Lower lobe of right lung (tissue), 2 donors: ENCODE data around the gene EEF1A1. TPM values are rescaled to one million over a fixed set of nuclear protein-coding genes. Genes with fewer than 3 reads are reported as not detected.

Source experiments
- ATAC-seq, 2 donors: fragments of 200-7000 bp; cut with Tn5 transposase; one replicate each; pipeline ENCODE4 v1.9.1; 2020 to 2022; ENCODE audit warnings: mild to moderate bottlenecking in 2 of 2, moderate library complexity in 2 of 2
- DNase-seq: peaks from one replicate; pipeline ENCODE4 v3.0.0-alpha.2; 2020
- H3K27ac ChIP-seq: fragments of 200-600 bp; one replicate; pipeline ENCODE4 v1.8.0; 2022
- H3K27me3 ChIP-seq: fragments of 200-600 bp; one replicate; pipeline ENCODE4 v1.8.0; 2022; ENCODE audit warnings: low read depth
- H3K36me3 ChIP-seq: fragments of 200-600 bp; one replicate; pipeline ENCODE4 v1.8.0; 2022; ENCODE audit warnings: mild to moderate bottlenecking
- H3K4me1 ChIP-seq: fragments of 200-600 bp; one replicate; pipeline ENCODE4 v1.8.0; 2022
- H3K4me3 ChIP-seq: fragments of 200-600 bp; one replicate; pipeline ENCODE4 v1.8.0; 2022; ENCODE audit warnings: mild to moderate bottlenecking
- H3K9me3 ChIP-seq: fragments of 200-600 bp; one replicate; pipeline ENCODE4 v1.8.0; 2022
- intact Hi-C: fragments of 100-400 bp; cut with DNase I; formaldehyde crosslinking; loops from one replicate; pipeline ENCODE4 v1.11.0; 2022
- total RNA-seq: library from RNA; stranded (reverse); fragmentation: NEBNext Ultra II Directional; extraction: Animal tissue kit (Norgen Biotek cat#: 25700); gene quantifications from one replicate; pipeline ENCODE4 v1.2.1, GENCODE V29; 2021
- TF ChIP-seq, protein P1 (sequence below): fragments of 200-600 bp; IDR thresholded peaks from one replicate; pipeline ENCODE4 v1.8.0; 2022; ENCODE audit warnings: antibody characterized with exemption, mild to moderate bottlenecking
- donor health status: DM: no; HTN: yes; CAD: no; lungs with severe emphysema.

EEF1A1 gene
- total RNA-seq, 1 donor from 2014 or later: 9,415 TPM

DNA sequence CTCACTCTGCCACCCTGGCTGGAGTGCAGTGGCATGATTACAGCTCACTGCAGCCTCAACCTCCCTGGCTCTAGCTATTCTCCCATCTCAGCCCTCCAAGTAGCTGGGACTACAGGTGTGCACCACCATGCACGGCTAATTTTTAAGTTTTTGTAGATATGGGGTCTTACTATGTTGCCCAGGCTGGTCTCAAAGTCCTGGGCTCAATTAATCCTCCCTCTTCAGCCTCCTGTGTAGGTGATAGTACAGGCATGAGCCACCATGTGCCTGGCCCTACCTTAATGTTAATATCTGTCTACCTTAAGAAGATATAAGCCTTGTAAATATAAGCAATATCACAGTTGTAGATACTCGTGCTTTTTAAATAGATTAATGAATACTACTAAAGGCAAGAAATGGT, 16.7 kb downstream of the EEF1A1 start:
- ATAC-seq: no peak
- TF ChIP-seq, protein P1, sequence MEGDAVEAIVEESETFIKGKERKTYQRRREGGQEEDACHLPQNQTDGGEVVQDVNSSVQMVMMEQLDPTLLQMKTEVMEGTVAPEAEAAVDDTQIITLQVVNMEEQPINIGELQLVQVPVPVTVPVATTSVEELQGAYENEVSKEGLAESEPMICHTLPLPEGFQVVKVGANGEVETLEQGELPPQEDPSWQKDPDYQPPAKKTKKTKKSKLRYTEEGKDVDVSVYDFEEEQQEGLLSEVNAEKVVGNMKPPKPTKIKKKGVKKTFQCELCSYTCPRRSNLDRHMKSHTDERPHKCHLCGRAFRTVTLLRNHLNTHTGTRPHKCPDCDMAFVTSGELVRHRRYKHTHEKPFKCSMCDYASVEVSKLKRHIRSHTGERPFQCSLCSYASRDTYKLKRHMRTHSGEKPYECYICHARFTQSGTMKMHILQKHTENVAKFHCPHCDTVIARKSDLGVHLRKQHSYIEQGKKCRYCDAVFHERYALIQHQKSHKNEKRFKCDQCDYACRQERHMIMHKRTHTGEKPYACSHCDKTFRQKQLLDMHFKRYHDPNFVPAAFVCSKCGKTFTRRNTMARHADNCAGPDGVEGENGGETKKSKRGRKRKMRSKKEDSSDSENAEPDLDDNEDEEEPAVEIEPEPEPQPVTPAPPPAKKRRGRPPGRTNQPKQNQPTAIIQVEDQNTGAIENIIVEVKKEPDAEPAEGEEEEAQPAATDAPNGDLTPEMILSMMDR: no peak

DNA sequence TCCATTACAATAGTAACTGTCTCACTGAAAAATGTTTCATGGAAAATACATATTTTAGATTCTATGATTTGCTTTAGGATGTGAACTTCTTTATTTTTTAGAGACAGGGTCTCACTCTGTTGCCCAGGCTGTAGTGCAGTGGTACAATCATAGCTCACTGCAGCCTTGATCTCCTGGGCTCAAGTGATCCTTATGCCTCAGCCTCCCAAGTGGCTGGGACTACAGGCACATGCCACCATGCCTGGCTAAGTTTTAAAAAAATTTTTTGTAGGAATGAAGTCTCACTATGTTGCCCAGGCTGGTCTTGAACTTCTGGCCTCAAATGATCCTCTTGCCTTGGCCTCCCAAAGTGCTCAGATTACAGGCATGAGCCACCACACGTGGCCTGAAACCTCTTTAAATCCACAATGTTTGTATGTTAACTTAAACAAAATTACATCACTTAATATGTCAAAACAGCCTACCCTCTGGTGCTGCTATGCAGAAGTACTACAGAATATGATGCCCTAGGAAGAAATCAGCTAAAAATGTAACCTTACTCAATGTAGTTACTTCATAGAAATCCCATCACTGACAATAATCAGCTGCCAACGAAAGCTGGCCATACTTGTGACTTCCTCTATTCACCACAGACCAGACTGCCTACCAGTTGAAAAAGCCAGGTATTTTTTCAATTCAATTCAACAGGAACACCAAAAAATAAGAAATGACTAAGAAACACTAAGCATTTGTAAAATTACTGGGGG, 17.6 kb downstream of the EEF1A1 start:
- ATAC-seq: peak in 1 of 2 donors; percentile 45
- Histone ChIP-seq H3K4me3 (no peak overlapping the region), H3K36me3 (peaks cover 66% of the 10 kb centered on the region), H3K27me3 (no peaks in the 10 kb centered on the region), H3K27ac (peak overlapping the region; percentile 13), H3K9me3 (no peaks in the 10 kb centered on the region), H3K4me1 (peaks cover 6% of the 10 kb centered on the region)
- TF ChIP-seq, protein P1: no peak
- DNase-seq: no peak
- intact Hi-C loops: no loop called here

More for the DNA sequence above, 16.7 kb downstream of the EEF1A1 start:
- Histone ChIP-seq H3K27me3 (no peaks in the 10 kb centered on the region), H3K4me1 (peaks cover 6% of the 10 kb centered on the region), H3K9me3 (no peaks in the 10 kb centered on the region), H3K36me3 (peaks cover 56% of the 10 kb centered on the region), H3K4me3 (no peak overlapping the region), H3K27ac (no peak overlapping the region)
- DNase-seq: no peak
- intact Hi-C loops: no loop called here

DNA sequence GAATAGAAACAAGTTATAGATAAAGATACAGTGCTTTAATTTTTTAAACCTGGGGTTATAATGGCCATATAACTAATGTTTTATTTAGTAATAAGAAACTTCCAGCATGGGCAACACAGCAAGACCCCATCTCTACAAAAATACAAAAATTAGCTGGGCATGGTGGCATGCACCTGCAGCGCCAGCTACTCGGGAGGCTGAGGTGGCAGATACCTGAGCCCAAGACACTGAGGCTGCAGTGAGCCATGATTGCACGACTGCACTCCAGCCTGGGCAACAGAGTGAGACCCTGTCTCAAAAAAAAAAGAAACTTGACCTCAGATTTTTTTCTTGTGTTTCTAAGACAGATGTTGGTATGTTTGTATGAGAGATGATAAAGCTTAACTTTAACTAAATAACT, 22.9 kb downstream of the EEF1A1 start:
- H3K36me3 ChIP-seq: peaks cover 96% of the 10 kb centered on the region
- no peak overlapping the region for H3K4me3 ChIP-seq
- no peaks in the 10 kb centered on the region for H3K9me3 ChIP-seq
- no peaks in the 10 kb centered on the region for H3K27me3 ChIP-seq
- H3K4me1 ChIP-seq: peaks cover 4% of the 10 kb centered on the region
- TF ChIP-seq, protein P1: no peak
- H3K27ac ChIP-seq: no peak overlapping the region
- DNase-seq (no peak), ATAC-seq (no peak)
- intact Hi-C loops: no loop called here

DNA sequence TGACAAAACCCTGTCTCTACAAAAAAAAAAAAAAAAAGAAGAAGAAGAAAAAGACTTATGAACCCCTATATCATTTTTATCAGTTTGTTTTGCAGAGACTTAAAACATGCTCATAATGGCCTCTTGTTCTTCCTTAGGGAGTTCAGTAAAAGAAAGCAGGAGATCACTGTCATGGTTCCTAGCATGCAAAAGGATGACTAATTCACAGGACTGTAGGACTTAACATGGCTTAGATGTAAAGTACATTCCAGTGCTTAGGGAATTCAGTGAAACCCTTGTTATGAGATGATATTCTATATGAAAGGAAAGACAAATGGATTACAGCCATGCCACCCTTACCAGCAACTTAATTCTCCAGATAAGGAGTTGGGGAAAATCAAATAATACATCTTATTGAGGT, 29.5 kb downstream of the EEF1A1 start:
- TF ChIP-seq, protein P1: no peak
- Histone ChIP-seq H3K9me3 (no peaks in the 10 kb centered on the region), H3K4me3 (no peak overlapping the region), H3K4me1 (no peaks in the 10 kb centered on the region), H3K36me3 (peaks cover 84% of the 10 kb centered on the region), H3K27me3 (no peaks in the 10 kb centered on the region), H3K27ac (no peak overlapping the region)
- ATAC-seq: no peak
- intact Hi-C loops: no loop called here
- no peak for DNase-seq

DNA sequence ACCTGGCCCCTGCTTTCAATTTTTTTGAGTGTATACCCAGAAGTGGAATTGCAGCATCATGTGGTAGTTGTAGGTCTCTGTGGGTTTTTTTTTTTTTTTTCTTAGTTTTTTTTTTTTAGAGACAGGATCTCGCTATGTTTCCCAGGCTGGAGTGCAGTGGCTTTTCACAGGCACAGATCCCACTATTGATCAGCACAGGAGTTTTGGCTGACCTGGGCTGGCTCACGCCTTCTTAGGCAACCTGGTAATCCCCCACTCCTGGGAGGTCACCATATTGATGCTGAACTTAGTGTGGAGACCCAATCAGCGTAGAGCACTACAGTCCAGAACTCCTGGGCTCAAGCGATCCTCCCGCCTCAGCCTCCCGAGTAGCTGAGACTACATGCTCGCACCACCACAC, 33.4 kb downstream of the EEF1A1 start:
- intact Hi-C loops: no loop called here
- Histone ChIP-seq H3K27ac (no peak overlapping the region), H3K4me3 (no peak overlapping the region), H3K27me3 (no peaks in the 10 kb centered on the region), H3K36me3 (peaks cover 86% of the 10 kb centered on the region), H3K9me3 (no peaks in the 10 kb centered on the region), H3K4me1 (no peaks in the 10 kb centered on the region)
- ATAC-seq: no peak
- TF ChIP-seq, protein P1: no peak
- no peak for DNase-seq
